Measurements from ENCODE around the gene EXOC4. TPM values are rescaled to one million over a fixed set of nuclear protein-coding genes. Genes with fewer than 3 reads are reported as not detected.

The EXOC4 gene
- total RNA-seq, 1 experiment from 2014 or later: 75.8 TPM

DNA sequence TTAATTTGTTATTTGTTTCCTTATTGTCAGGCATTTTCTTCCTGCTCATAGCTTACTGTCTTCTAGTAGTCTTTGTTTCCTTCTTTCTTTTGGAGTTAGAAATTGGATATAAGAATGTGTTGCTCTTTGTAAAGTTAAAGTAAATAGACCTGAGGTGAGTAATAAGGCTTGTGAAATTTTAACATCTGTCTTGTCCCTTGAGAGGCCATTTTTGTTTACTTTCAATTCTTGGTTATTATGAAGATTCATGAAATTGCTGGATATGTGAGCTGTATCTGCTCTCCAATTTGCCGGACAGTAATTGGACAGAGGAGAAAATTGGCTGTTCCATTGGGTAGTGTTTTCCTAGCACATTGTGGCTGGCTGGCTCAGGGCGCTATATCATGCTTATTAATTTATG is 260.7 kb downstream of the EXOC4 start:
- Histone ChIP-seq H3K18ac (ENCODE audit: insufficient read length, low read depth, low read length) (no peak overlapping the region), H2BK12ac (ENCODE audit: insufficient read length, low read depth, low read length) (no peak overlapping the region), H2AFZ (ENCODE audit: low read length) (no peak overlapping the region), H2BK5ac (ENCODE audit: insufficient read length, low read length) (no peak overlapping the region), H2BK15ac (ENCODE audit: low read depth, low read length) (no peak overlapping the region), H3K79me2 (ENCODE audit: insufficient read depth, low read length) (no peaks in the 10 kb centered on the region), H3K9ac (ENCODE audit: extremely low read depth, insufficient read length, low read length) (no peak overlapping the region), H3K14ac (ENCODE audit: insufficient read depth, low read length) (no peak overlapping the region), H4K5ac (ENCODE audit: insufficient read length, low read depth, low read length) (no peak overlapping the region), H3K79me1 (ENCODE audit: insufficient read depth, low read depth, low read length, poor library complexity, severe bottlenecking) (no peaks in the 10 kb centered on the region), H3K23me2 (ENCODE audit: insufficient read length, low read depth, low read length, poor library complexity, severe bottlenecking) (no peaks in the 10 kb centered on the region), H3T11ph (ENCODE audit: low read length) (no peak overlapping the region), H4K20me1 (ENCODE audit: control insufficient read depth, insufficient read depth, insufficient read length) (no peaks in the 10 kb centered on the region), H2AK5ac (ENCODE audit: insufficient read length, low read length) (no peak overlapping the region), H3K9me3 (ENCODE audit: control insufficient read depth, low read depth, low read length) (no peaks in the 10 kb centered on the region), H2BK120ac (ENCODE audit: low read depth, low read length, poor library complexity, severe bottlenecking) (no peak overlapping the region), H3K4me2 (ENCODE audit: insufficient read depth, insufficient read length, low read length) (no peak overlapping the region), H3K4me1 (ENCODE audit: insufficient read depth, low read length) (no peaks in the 10 kb centered on the region), H3K27me3 (ENCODE audit: insufficient read depth, low read length) (no peaks in the 10 kb centered on the region), H3K23ac (ENCODE audit: insufficient read length, low read depth, low read length) (no peak overlapping the region), H3K56ac (ENCODE audit: insufficient read length, low read depth, low read length) (no peak overlapping the region), H4K8ac (replicated peaks; ENCODE audit: insufficient read length, low read depth, low read length) (no peak overlapping the region), H3K27ac (ENCODE audit: insufficient read length, low read depth, low read length) (no peak overlapping the region), H4K91ac (ENCODE audit: insufficient read length, low read depth, low read length) (no peak overlapping the region), H3K4ac (ENCODE audit: low read depth, low read length) (no peak overlapping the region), H2BK20ac (ENCODE audit: low read depth, low read length, poor library complexity, severe bottlenecking) (no peak overlapping the region)
- Mint-ChIP-seq H3K9me3 (peaks cover 0 to 7% of the 10 kb centered on the region in 2 experiments; a peak in 3 of 5 replicates), H3K27me3 (ENCODE audit: low read depth) (no peaks in the 10 kb centered on the region), H3K4me3 (no peak overlapping the region), H3K4me1 (peaks cover 10 to 17% of the 10 kb centered on the region in 2 experiments), H3K36me3 (ENCODE audit: insufficient read depth in 1 of 3, low read depth in 3 of 3) (peaks cover 2 to 12% (median 11%) of the 10 kb centered on the region in 3 experiments; a peak in 5 of 7 replicates), H3K27ac (peak overlapping the region in 1 of 3 experiments; percentile 18; a peak in 1 of 7 replicates)
- no peak for DNase-seq
- TF ChIP-seq, protein P1, sequence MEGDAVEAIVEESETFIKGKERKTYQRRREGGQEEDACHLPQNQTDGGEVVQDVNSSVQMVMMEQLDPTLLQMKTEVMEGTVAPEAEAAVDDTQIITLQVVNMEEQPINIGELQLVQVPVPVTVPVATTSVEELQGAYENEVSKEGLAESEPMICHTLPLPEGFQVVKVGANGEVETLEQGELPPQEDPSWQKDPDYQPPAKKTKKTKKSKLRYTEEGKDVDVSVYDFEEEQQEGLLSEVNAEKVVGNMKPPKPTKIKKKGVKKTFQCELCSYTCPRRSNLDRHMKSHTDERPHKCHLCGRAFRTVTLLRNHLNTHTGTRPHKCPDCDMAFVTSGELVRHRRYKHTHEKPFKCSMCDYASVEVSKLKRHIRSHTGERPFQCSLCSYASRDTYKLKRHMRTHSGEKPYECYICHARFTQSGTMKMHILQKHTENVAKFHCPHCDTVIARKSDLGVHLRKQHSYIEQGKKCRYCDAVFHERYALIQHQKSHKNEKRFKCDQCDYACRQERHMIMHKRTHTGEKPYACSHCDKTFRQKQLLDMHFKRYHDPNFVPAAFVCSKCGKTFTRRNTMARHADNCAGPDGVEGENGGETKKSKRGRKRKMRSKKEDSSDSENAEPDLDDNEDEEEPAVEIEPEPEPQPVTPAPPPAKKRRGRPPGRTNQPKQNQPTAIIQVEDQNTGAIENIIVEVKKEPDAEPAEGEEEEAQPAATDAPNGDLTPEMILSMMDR (conservative IDR thresholded peaks at IDR 0.05): no peak
- WGBS (ENCODE audit: extremely low coverage, insufficient read length, low lambda C conversion rate): no CpG with 5 or more reads among the region's 2 CpGs
